SK-N-SH (cell line): Measurements from ENCODE around the gene DPP4. TPM values are rescaled to one million over a fixed set of nuclear protein-coding genes. Genes with fewer than 3 reads are reported as not detected.

Experiments used
- CTCF ChIA-PET: fragments of 300-600, 350-600 bp; formaldehyde crosslinking; extraction: SDS; loops from one replicate; lab custom pipeline; 2021; lab: Yijun Ruan, JAX
- POLR2A ChIA-PET: fragments of 350-600 bp; sonication (Branson Sonifier 250); formaldehyde crosslinking; extraction: SDS; loops from one replicate; lab custom pipeline; 2020; ENCODE audit warnings: antibody characterized with exemption, inconsistent platforms; lab: Yijun Ruan, JAX
- DNase-seq: peaks from one replicate; pipeline ENCODE4 v3.0.0; 2012
- H2AFZ ChIP-seq: fragments of 200-600 bp; sonication (generic); 2 replicates; pipeline ENCODE4 v1.8.1; 2016; ENCODE audit warnings: antibody characterized with exemption, mild to moderate bottlenecking, low read depth
- H3F3A ChIP-seq: fragments of 200-600 bp; sonication (generic); replicated peaks from 2 replicates; pipeline ENCODE3; 2016; ENCODE audit warnings: antibody characterized with exemption, mild to moderate bottlenecking; ENCODE audit not compliant: insufficient read depth
- H3K27ac ChIP-seq, 2 experiments: fragments of 200-500 bp in 1 of 2; fragments of 200-600 bp in 1 of 2; sonication (Bioruptor generic) in 1 of 2; sonication (generic), shearing (Covaris generic) in 1 of 2; 2 replicates each; pipeline versions ENCODE4 v1.5.1 to v1.6.1; 2014 to 2016; ENCODE audit warnings: low read depth in 2 of 2, inconsistent platforms in 1 of 2, low read length in 1 of 2, mild to moderate bottlenecking in 1 of 2, mixed read lengths in 1 of 2
- H3K27me3 ChIP-seq: fragments of 200-600 bp; sonication (generic), shearing (Covaris generic); 2 replicates; pipeline ENCODE4 v1.6.1; 2016; ENCODE audit warnings: mixed run types; ENCODE audit not compliant: insufficient read depth
- H3K36me3 ChIP-seq, 2 experiments: fragments of 200-500 bp in 1 of 2; fragments of 200-600 bp in 1 of 2; sonication (Bioruptor generic) in 1 of 2; sonication (generic) in 1 of 2; replicated peaks in 1 of 2; 2 replicates each; pipeline versions ENCODE3 to v1.5.1; 2014 to 2016; ENCODE audit warnings: low read length in 1 of 2, mild to moderate bottlenecking in 1 of 2; ENCODE audit not compliant: insufficient read depth in 2 of 2, control insufficient read depth in 1 of 2
- H3K4me1 ChIP-seq, 2 experiments: fragments of 200-500 bp in 1 of 2; fragments of 200-600 bp in 1 of 2; sonication (Bioruptor generic) in 1 of 2; sonication (generic), shearing (Covaris generic) in 1 of 2; 2 replicates each; pipeline versions ENCODE4 v1.5.1 to v1.6.1; 2014 to 2016; ENCODE audit warnings: low read depth in 1 of 2, low read length in 1 of 2, mixed run types in 1 of 2; ENCODE audit not compliant: insufficient read depth in 2 of 2, control insufficient read depth in 1 of 2
- H3K4me2 ChIP-seq: fragments of 200-600 bp; sonication (generic), shearing (Covaris generic); 2 replicates; pipeline ENCODE4 v1.6.1; 2017; ENCODE audit warnings: mixed run types
- H3K4me3 ChIP-seq, 2 experiments: fragments of 200-500 bp in 1 of 2; fragments of 200-600 bp in 1 of 2; sonication (Bioruptor generic) in 1 of 2; sonication (generic), shearing (Covaris generic) in 1 of 2; 2 replicates each; pipeline versions ENCODE4 v1.5.1 to v1.8.1; 2014 to 2016; ENCODE audit warnings: low read depth in 2 of 2, inconsistent platforms in 1 of 2, low read length in 1 of 2, mild to moderate bottlenecking in 1 of 2, mixed read lengths in 1 of 2, moderate library complexity in 1 of 2
- H3K79me2 ChIP-seq: fragments of 200-600 bp; sonication (generic); 2 replicates; pipeline ENCODE4 v1.8.1; 2017; ENCODE audit warnings: mild to moderate bottlenecking; ENCODE audit not compliant: insufficient read depth
- H3K9ac ChIP-seq: fragments of 200-600 bp; sonication (generic); 2 replicates; pipeline ENCODE4 v1.6.1; 2017; ENCODE audit warnings: mixed run types
- H3K9me2 ChIP-seq: fragments of 200-600 bp; sonication (generic); 2 replicates; pipeline ENCODE4 v1.6.1; 2017; ENCODE audit warnings: mixed run types
- H3K9me3 ChIP-seq: fragments of 200-600 bp; sonication (generic); 2 replicates; pipeline ENCODE4 v1.6.1; 2017; ENCODE audit warnings: mixed run types, mild to moderate bottlenecking, moderate library complexity
- H4K20me1 ChIP-seq: fragments of 200-600 bp; sonication (generic); 2 replicates; pipeline ENCODE4 v1.6.1; 2017; ENCODE audit warnings: mild to moderate bottlenecking, mixed run types; ENCODE audit not compliant: insufficient read depth
- ELF1 ChIP-seq: IDR thresholded peaks from 2 replicates; pipeline ENCODE4 v1.4.0; 2012
- FOSL2 ChIP-seq: IDR thresholded peaks from 2 replicates; pipeline ENCODE4 v1.4.0; 2012; ENCODE audit warnings: low read depth, mild to moderate bottlenecking, moderate library complexity, borderline replicate concordance
- GABPA ChIP-seq: IDR thresholded peaks from 2 replicates; pipeline ENCODE4 v1.4.0; 2012; ENCODE audit warnings: low read depth, mild to moderate bottlenecking
- GATA2 ChIP-seq: sonication (generic); formaldehyde crosslinking; IDR thresholded peaks from 2 replicates; pipeline ENCODE4 v1.5.0; 2020; ENCODE audit warnings: mild to moderate bottlenecking, missing genetic modification reagents
- MXI1 ChIP-seq: IDR thresholded peaks from 2 replicates; pipeline ENCODE4 v1.6.1; 2012; ENCODE audit warnings: mild to moderate bottlenecking, low read depth, low read length, improper control_type of control experiment
- POLR2AphosphoS5 ChIP-seq: IDR thresholded peaks from 2 replicates; pipeline ENCODE4 v1.6.1; 2012; ENCODE audit warnings: low read depth, low read length
- SIN3A ChIP-seq: IDR thresholded peaks from 2 replicates; pipeline ENCODE4 v1.6.1; 2012; ENCODE audit warnings: low read depth, mild to moderate bottlenecking, low read length, moderate library complexity, borderline replicate concordance
- WGBS: methylation state at CpG from one replicate; pipeline ENCODE4 v1.1.6; 2017; ENCODE audit warnings: low lambda C conversion rate; 5-methylcytosine and 5-hydroxymethylcytosine counted together
- polyA plus RNA-seq, 3 experiments: library from polyadenylated mRNA; depleted of rRNA; stranded (reverse); fragments of >200 nt; gene quantifications; 2 replicates each; pipeline ENCODE4 v1.2.3, GENCODE V29; 2012
- TF ChIP-seq, protein P1 (sequence below): IDR thresholded peaks from 2 replicates; pipeline ENCODE4; 2012
- TF ChIP-seq, protein P2 (sequence below): IDR thresholded peaks from 2 replicates; pipeline ENCODE4 v1.6.1; 2012; ENCODE audit warnings: mild to moderate bottlenecking, low read depth, low read length, moderate library complexity

Gene DPP4
- 4.8 and 5.0 TPM in 2 replicates for polyA plus RNA-seq (2012; rRNA removed)
- 6.3 and 6.7 TPM in 2 replicates for polyA plus RNA-seq (2012; cell fraction: cytosol; rRNA removed)
- 1.8 and 4.1 TPM in 2 replicates for polyA plus RNA-seq (2012; cell fraction: nucleus; rRNA removed)

DNA sequence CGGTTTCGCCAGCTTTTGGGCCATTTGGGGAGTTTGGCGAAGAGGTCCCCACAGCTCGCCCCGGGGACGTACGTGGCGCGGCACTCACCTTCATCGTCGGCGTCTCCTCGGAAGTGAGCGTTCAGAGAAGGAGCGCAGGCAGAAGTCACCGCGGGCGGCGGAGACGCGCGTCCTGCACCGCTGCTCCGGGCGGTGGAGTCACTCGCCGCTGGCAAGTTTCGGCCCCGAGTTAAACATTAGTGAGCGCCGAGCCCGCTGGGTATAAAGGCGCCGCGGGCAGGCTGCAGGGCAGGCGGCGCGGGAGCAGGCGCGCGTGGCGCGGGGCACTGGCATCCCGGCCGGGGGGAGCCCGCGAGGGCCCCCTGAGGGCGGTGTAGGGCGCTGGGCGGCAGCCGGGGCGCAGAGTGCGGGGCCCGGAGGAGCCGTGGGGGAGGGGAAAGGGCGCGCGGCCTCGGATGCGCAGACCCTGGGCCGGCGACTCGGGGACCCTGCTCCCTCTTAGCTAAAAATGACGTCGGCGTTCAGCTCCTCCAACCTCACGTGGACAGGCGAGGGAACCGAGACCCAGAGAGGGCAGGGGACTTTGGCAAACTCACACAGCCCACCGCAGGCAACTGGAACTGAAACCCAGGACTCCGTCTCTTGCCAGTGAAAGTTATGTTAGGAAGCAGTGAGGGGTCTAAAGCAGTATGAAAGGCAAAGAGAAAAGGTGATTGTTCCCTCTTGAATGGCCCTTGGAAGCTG is at the start of gene DPP4:
Gene DPP4, minus strand, starts transcription at position 328 of the 744 bp plus-strand sequence. Its CDS starts 234 bp downstream, at position 94.
- Histone ChIP-seq H3K9me3 (peaks cover under 1% of the 10 kb centered on the region; the same call in 1 of the 2 replicates), H3K9ac (peak within 1 kb of the TSS; percentile 49), H3K4me2 (peak within 1 kb of the TSS; percentile 83), H3K4me3 (peak within 1 kb of the TSS; percentile 56 to 64), H3K27ac (0 out of 4 replicates have a peak within 1 kb of the TSS, but pooled peaks of 1 of the 2 experiments have one; percentile 5), H2AFZ (peak within 1 kb of the TSS; percentile 84), H3F3A (peaks cover 17% of the 10 kb centered on the region), H4K20me1 (no peaks in the 10 kb centered on the region), H3K9me2 (no peaks in the 10 kb centered on the region), H3K36me3 (no peaks in the 10 kb centered on the region), H3K4me1 (peaks cover 0 to 44% of the 10 kb centered on the region in 2 experiments; a peak in 3 of 4 replicates), H3K27me3 (no peaks in the 10 kb centered on the region), H3K79me2 (no peaks in the 10 kb centered on the region)
- TF ChIP-seq POLR2AphosphoS5 (no peak), GABPA (no peak), FOSL2 (no peak), GATA2 (CRISPR knock-in tag) (no peak), ELF1 (no peak), SIN3A (no peak), MXI1 (no peak)
- TF ChIP-seq, protein P1, sequence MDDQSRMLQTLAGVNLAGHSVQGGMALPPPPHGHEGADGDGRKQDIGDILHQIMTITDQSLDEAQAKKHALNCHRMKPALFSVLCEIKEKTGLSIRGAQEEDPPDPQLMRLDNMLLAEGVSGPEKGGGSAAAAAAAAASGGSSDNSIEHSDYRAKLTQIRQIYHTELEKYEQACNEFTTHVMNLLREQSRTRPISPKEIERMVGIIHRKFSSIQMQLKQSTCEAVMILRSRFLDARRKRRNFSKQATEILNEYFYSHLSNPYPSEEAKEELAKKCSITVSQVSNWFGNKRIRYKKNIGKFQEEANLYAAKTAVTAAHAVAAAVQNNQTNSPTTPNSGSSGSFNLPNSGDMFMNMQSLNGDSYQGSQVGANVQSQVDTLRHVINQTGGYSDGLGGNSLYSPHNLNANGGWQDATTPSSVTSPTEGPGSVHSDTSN = no peak
- TF ChIP-seq, protein P2, sequence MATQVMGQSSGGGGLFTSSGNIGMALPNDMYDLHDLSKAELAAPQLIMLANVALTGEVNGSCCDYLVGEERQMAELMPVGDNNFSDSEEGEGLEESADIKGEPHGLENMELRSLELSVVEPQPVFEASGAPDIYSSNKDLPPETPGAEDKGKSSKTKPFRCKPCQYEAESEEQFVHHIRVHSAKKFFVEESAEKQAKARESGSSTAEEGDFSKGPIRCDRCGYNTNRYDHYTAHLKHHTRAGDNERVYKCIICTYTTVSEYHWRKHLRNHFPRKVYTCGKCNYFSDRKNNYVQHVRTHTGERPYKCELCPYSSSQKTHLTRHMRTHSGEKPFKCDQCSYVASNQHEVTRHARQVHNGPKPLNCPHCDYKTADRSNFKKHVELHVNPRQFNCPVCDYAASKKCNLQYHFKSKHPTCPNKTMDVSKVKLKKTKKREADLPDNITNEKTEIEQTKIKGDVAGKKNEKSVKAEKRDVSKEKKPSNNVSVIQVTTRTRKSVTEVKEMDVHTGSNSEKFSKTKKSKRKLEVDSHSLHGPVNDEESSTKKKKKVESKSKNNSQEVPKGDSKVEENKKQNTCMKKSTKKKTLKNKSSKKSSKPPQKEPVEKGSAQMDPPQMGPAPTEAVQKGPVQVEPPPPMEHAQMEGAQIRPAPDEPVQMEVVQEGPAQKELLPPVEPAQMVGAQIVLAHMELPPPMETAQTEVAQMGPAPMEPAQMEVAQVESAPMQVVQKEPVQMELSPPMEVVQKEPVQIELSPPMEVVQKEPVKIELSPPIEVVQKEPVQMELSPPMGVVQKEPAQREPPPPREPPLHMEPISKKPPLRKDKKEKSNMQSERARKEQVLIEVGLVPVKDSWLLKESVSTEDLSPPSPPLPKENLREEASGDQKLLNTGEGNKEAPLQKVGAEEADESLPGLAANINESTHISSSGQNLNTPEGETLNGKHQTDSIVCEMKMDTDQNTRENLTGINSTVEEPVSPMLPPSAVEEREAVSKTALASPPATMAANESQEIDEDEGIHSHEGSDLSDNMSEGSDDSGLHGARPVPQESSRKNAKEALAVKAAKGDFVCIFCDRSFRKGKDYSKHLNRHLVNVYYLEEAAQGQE = no peak
- ChIA-PET POLR2A (no interaction called here), CTCF (interaction anchor here (0.8 kb wide), 1 partner anchor 66 kb away, joined by 3 read pairs; no protein-coding TSS in a partner anchor)
- peak; percentile 34 for DNase-seq
- WGBS = 11% methylated on average over 11 of the region's 71 CpGs
